GM21737 (cell line): ENCODE measurements around the gene RASA1.

Experiments
- ATAC-seq: cut with Tn5 transposase; IDR thresholded peaks from one replicate; pipeline ENCODE4 v1.9.1; 2021; ENCODE audit warnings: mild to moderate bottlenecking, moderate library complexity; ENCODE audit not compliant: unreplicated experiment

Gene RASA1

GRCh38 chr5:87400305-87400899 lies 132.7 kb downstream of the RASA1 start:
- ATAC-seq: no peak

DNA sequence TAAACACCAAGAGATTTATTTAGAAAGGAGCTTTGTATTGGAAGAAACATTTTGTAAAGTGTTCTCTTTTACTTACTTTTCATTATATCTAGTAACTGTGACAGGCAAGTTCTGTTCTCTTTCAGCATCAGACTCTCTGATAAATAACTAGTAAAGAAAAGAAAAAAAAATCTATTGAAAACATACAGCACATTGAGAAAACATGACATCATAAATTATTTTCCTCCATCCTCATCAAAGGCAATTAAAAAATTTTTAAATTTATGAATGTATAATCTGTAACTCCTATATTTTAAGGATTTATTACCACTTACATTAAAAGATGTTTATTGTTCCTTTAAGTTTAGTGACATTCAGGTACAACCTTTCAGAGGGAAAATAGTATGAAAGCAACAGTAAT lies 133.9 kb downstream of the RASA1 start:
- no peak for ATAC-seq

GRCh38 chr5:87403409-87403808 lies 135.7 kb downstream of the RASA1 start:
- ATAC-seq: no peak

DNA sequence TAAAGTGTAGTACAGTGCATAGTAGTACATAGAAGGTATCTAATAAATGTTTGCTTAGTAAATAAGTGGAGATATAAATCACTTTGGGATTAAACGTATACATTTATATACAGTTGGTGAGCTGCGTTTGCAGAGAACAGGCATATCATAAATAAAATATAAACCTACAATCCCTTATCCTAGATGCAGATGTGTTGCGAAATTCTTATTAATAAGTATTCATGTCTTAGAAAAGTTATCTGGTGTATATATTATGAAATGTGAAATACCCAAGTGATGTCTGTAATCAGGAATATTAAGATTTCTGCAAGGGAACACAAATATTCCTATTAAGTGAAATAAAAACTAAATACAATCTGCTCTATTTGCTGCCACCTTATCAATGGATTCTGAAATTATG lies 136.2 kb downstream of the RASA1 start:
- no peak for ATAC-seq

DNA sequence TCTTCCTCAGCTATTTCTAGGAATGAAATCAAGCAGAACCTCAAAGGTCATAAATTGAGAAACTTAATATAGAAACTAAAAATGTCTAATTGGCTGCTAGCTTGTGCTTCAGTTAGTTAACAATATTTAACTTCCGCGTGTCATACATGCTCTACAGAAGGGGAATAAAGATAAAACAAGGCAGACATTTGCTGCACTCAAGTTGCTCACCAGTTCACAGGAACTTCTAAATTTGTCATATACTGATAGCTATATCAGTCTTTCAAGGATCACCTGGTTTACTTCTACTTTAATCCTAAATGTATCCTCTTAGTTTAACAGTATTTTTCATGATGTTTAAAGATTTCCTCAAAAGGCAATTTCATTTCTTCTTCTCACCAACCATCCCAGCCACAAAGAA lies 136.7 kb downstream of the RASA1 start:
- ATAC-seq: no peak

DNA sequence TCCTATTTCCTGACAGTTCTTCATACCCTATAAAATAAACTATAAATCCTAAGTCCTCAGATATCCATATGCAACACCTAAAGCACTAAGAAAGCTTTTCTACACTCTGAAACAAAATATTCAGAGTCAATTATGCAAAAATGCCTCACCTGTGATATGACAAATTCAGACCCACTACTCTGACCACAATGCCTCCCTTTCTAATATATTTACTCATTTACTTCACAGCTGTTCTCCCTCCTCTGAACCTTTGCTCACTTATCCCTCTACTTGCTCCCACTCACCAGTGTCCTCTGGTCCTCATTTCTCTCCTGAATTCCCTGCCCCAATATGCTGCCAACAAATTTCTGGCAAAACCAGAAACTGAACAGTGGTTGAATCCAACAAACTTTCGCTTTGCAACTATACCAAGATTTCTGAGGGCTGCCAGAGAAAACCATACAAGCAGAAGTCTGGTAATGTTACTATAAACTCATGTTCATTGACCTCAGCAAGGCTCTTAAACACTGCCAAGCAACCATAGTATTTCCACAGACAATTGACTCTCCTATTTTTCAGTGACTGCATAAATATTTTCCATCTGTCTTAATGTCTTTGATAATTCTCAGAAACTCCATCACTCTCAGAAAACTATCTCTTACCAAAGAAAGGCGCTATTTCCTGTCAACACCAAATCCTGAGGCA lies 137.9 kb downstream of the RASA1 start:
- ATAC-seq: no peak

DNA sequence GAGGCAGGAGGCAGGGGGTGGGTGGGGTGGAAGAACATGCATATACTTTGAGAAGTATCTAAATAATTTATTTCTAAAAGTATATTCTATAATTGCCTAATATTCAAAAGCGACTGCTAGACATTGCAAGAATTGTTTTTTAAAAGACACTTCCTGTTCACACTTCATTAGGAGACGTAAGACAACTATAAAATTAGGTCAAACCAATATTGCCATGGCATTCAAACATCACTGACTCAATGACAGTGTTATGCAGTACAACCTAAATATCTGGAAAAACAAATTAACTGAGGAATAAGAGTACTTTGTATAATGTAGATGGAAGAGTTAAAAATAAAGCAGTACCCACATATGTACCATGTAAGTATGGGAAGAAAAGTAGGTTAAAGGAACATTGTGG lies 140.5 kb downstream of the RASA1 start:
- no peak for ATAC-seq

DNA sequence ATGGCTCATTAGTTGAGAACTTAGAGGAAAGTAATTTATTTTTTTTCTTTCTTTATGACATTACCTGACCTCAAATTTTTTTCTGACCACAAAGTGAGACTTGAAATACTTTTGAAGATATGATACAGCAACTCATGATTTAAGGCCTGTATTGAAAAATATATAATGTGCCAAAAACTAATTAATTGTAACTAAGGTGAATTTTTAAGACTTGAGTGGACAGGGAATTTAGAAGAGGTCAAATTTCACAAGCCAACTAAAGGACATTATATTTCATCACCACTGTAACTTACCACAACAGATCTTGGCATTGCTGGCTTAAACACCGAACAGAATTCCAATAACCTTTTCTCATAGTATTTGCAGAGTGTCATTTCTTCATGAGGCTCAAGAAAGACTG lies 143.2 kb downstream of the RASA1 start:
- no peak for ATAC-seq

GRCh38 chr5:87411586-87411972 lies 143.9 kb downstream of the RASA1 start:
- ATAC-seq: no peak

- ATAC-seq: no peak
These were observed 144.4 kb downstream of the RASA1 start for GRCh38 chr5:87411973-87412629.

DNA sequence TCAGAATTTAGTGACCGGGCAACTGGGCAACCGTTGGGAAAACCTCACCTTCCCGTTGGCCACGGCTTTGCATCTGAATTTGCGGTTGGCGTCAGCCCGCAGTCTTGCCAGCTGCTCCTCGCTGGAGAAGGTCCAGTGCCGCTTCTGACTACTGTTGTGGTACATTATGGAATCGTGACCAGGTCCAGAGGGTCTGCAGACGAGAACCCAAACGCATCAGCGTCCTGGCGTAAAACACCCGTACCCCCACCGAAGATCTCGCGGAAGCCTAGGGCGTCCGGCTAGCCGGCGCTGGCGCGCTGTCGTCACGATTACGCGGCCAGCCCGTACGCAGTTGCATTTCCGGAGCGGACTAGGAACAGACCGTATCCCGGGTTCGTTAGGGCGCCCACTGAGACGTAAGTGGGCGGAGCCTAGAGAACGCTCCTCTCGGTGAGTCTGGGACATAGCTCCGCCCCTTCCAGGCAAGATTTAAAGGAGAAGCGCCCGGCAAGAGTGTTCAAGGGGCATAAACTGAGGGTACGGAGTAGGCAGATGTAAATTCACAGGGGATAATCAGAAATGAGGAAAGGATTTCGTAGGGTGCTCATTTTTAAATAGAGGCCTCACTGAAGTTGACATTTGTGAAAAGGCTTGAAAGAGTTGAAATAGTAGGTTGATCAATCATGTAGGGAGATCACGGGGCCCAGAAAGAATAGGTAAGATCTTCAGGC lies 145.1 kb downstream of the RASA1 start, which contains the start of gene CCNH:
CCNH (minus strand) TSS at position 301 of the 713 bp plus-strand sequence; CDS start at position 165, 136 bp downstream.
- ATAC-seq: peak; percentile 100

DNA sequence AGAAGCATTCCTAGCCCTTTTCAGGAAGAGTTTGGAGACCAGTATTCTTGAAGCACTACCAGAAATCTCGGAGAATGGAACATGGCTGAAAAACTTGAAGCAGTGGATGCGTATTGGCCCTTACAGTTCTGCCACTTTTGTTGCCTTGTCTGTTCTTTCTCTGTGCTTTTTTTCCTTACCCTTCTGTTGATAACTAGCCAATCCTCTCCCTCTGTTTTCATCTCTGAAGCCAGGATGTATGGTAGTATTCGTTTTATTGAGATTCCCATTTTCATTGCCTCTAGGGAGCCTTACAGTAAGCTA lies 145.6 kb downstream of the RASA1 start:
- no peak for ATAC-seq

GRCh38 chr5:87418506-87418905 lies 150.8 kb downstream of the RASA1 start:
- ATAC-seq: no peak

DNA sequence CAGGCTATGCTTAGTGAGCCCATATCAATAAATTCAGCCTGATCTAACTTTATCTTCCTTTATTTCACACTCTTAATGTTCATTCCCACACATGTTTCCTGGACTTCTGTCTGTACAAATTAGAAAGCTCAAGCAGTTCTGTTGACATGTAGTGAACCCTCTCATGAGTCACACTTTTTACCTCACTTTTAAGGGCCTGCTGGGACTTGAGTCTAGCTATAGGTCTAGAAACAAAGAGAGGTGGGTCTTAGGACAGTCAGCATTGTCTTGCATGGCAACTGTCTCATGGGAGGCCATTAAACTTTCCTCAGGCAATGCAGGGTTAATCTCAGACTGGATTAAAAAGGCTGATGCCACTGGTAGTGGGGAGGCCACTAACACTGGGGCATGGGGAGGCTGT lies 153.6 kb downstream of the RASA1 start:
- no peak for ATAC-seq

GRCh38 chr5:87423755-87424154 lies 156.1 kb downstream of the RASA1 start:
- no peak for ATAC-seq

DNA sequence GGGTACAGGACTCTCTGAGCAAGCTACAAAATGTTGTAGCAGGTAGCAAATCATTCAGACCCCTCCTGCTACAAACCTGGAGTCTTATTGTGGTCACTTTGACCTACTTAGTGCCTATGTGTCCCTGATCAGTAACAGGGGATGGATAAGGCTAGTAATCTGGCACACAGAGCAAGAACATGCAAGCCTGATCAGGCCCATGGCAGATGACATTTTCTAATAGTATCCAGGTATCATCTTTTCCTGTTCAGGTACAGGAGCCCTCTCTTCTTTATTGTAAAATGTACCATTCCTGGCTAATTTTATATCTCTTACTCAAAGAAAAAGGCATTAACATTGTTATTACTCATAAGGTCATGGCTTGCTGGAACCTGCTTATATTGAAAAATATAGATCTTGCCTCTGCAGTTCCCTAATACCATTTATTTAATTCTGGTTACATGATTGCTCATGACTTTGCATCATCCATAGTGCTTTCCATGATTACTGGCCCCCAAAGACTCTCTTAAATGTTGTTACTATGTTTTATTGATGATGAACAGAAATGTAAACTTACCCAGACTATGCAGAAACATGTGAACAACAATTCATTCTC lies 163.3 kb downstream of the RASA1 start:
- ATAC-seq: no peak

- no peak for ATAC-seq
These were observed 164.8 kb downstream of the RASA1 start for GRCh38 chr5:87432460-87432859.

DNA sequence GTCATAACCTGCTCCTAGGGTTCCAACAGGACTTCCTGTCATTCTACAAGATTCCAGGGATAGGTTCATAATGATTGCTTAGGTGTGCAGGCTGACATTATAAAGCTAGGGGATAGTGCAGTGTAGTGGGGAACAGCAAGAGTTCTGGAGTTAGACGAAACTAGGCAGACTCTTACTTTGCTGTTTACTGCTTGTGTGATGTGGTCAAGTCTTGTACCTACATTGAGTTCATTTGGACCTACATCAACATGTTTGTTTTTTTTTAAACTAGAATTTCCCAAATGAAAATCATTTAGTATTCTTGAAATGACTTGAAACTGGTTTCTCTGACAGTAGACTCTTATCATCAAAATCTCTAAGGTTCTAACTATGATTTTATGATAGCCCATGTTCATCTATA lies 166.3 kb downstream of the RASA1 start:
- no peak for ATAC-seq

DNA sequence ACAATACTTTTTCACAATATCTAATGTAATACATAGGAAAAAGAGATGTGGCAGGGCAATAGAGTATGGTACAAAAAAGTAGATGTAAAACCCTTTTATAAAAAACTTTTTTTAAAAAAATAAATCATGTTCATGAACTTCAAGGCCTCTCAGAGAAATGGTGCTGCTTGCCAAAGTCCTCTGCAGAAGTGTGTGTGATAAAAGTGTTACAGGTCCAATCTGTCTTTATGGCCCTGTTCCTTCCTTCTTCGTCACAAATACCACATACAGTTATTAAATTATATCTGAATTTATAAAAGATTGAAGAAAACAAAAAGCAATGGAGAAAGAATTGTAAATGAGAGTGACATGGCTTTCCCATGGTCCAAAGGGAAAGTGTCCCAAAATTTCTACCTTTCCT lies 166.8 kb downstream of the RASA1 start:
- ATAC-seq: no peak

- ATAC-seq: no peak
These were observed 167.5 kb downstream of the RASA1 start for GRCh38 chr5:87435144-87435694.

DNA sequence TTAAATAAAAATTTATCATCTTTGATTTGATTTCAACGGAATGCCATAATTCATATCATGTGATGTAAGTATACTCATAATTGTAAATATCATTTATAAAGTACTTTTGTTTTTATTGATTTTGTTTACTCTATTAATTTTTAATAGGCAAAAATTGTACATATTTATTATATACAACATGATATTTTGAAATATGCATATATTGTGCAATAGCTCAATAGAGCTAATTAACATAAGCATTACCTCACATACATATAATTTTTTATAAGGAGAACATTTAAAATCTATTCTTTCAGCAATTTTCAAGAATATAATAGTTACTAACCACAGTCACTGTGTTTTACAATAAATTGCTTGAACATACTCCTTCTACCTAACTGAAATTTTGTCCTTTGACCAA lies 170.0 kb downstream of the RASA1 start:
- ATAC-seq: no peak
